Muscle layer of duodenum (tissue), 2 donors: ENCODE measurements around the gene GIGYF1.
"Not testable (repeated sequence)": the region's sequence is repeated elsewhere in the genome, so short reads cannot be mapped to it uniquely, and the experiment has no call there.

Source experiments
- H3K27ac ChIP-seq: one replicate; pipeline ENCODE4 v1.7.0; 2013; ENCODE audit warnings: mild to moderate bottlenecking, low read length
- H3K27me3 ChIP-seq: one replicate; pipeline ENCODE4 v1.7.0; 2013; ENCODE audit warnings: low read depth, mild to moderate bottlenecking, control low read depth, low read length
- H3K36me3 ChIP-seq, 2 donors: one replicate each; pipeline ENCODE4 v1.7.0; 2013; ENCODE audit warnings: low read length in 2 of 2, control low read depth in 1 of 2, mild to moderate bottlenecking in 1 of 2; ENCODE audit not compliant: insufficient read depth in 2 of 2, control insufficient read depth in 1 of 2
- H3K4me1 ChIP-seq, 2 donors: one replicate each; pipeline ENCODE4 v1.7.0; 2013; ENCODE audit warnings: low read length in 2 of 2, mild to moderate bottlenecking in 2 of 2, control low read depth in 1 of 2, moderate library complexity in 1 of 2; ENCODE audit not compliant: insufficient read depth in 2 of 2, control insufficient read depth in 1 of 2
- H3K4me3 ChIP-seq, 2 donors: one replicate each; pipeline ENCODE4 v1.7.0; 2013; ENCODE audit warnings: low read length in 2 of 2, low read depth in 1 of 2, mild to moderate bottlenecking in 1 of 2
- H3K9me3 ChIP-seq, 2 donors: one replicate each; pipeline ENCODE4 v1.7.0; 2013; ENCODE audit warnings: low read length in 2 of 2, control low read depth in 1 of 2, mild to moderate bottlenecking in 1 of 2; ENCODE audit not compliant: control insufficient read depth in 1 of 2
- donor health status: healthy.

GIGYF1 gene

DNA sequence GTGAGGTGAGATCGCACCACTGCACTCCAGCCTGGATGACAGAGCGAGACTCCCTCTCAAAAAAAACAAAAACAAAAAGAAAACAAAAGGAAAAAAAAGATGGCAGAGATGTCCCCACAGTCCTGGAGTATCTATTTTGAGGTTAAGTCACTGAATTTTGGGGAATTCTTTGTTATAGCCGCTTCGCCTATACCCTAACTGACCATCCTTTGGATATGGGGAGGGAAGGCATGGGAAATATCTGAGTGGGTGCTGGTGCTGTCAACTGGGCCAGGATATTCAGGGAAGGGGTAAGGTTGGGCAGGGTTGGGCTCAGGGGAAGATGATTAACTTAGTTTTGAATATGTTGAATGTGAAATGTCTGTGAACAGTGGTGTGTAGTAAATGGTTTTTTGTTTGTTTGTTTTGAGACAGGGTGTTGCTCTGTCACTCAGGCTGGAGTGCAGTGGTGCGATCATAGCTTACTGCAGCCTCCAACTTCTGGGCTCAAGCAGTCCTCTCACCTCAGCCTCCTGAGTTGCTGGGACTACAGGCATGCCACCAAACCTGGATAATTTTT is 28.8 kb downstream of the GIGYF1 start:
- H3K27ac ChIP-seq = no peak overlapping the region
- H3K4me3 ChIP-seq = no peak overlapping the region
- H3K9me3 ChIP-seq = no peaks in the 10 kb centered on the region
- no peaks in the 10 kb centered on the region for H3K27me3 ChIP-seq
- no peaks in the 10 kb centered on the region for H3K36me3 ChIP-seq
- no peaks in the 10 kb centered on the region for H3K4me1 ChIP-seq

DNA sequence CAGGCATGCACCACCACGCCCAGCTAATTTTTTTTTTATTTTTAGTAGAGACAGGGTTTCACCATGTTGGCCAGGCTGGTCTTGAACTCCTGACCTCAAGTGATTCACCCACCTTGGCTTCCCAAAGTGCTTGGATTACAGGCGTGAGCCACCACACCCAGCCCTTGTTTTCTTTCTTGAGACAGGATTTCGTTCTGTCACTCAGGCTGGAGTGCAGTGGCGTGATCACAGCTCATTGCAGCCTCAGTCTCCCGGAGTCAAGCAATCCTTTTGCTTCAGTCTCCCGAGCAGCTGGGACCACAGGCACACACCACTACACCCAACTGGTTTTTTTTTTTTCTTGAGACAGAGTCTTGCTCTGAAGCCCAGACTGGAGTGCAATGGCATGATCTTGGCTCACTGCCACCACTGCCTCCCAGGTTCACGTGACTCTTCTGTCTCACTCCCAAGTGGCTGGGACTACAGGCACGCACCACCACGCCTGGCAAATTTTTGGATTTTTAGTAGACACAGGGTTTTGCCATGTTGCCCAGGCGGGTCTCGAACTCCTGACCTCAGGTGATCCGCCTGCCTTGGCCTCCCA is 31.8 kb downstream of the GIGYF1 start:
- H3K27ac ChIP-seq, H3K4me1 ChIP-seq, H3K4me3 ChIP-seq, H3K27me3 ChIP-seq, H3K9me3 ChIP-seq, H3K36me3 ChIP-seq: not testable (repeated sequence)

DNA sequence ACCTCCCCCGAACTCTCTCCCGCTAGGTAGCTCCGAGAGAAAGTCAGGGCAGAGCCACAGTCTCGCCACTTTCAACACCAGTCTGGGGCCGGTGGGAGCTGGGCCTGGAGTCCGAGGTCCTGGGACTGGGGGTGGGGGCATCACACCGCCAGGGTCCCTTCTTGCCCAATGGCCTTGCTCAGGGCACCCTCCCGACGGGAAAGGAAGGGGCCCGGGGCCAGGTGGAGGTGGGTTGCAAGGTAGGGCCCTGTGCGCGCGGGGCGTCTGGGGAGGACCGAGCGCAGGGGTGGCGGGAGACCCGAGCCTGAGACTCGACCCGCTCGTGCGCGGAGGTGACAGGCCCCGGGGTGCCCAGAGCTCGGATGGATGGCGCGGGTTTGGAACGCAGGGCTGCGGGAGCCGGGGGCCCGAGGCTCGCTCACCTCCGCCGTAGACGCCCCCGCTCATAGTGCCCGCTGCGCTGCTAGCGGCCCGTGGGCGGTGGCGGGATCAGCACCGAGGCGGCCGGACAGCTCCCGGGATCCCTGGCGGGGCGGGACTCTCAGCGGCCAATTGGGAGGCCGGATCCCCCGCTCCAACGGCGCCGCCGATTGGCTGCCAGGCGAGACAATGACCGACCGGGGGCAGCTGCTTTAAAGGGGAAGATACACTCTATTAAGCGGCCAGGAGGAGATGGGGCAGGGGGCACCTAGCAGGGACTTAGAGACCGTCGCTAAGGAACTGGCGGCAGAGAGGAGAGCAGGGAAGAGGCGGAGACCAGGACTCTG is 38.0 kb downstream of the GIGYF1 start, which contains the start of gene ACTL6B:
TSS of gene ACTL6B (minus strand) at position 541 of the 767 bp plus-strand sequence. CDS start at position 447, 94 bp downstream.
- no peak within 1 kb of the TSS for H3K27ac ChIP-seq
- H3K4me3 ChIP-seq = no peak within 1 kb of the TSS
- peaks cover 27% of the 10 kb centered on the region for H3K27me3 ChIP-seq
- no peaks in the 10 kb centered on the region for H3K9me3 ChIP-seq
- no peaks in the 10 kb centered on the region for H3K36me3 ChIP-seq
- H3K4me1 ChIP-seq = peaks cover 0 to 9% of the 10 kb centered on the region in 2 donors

DNA sequence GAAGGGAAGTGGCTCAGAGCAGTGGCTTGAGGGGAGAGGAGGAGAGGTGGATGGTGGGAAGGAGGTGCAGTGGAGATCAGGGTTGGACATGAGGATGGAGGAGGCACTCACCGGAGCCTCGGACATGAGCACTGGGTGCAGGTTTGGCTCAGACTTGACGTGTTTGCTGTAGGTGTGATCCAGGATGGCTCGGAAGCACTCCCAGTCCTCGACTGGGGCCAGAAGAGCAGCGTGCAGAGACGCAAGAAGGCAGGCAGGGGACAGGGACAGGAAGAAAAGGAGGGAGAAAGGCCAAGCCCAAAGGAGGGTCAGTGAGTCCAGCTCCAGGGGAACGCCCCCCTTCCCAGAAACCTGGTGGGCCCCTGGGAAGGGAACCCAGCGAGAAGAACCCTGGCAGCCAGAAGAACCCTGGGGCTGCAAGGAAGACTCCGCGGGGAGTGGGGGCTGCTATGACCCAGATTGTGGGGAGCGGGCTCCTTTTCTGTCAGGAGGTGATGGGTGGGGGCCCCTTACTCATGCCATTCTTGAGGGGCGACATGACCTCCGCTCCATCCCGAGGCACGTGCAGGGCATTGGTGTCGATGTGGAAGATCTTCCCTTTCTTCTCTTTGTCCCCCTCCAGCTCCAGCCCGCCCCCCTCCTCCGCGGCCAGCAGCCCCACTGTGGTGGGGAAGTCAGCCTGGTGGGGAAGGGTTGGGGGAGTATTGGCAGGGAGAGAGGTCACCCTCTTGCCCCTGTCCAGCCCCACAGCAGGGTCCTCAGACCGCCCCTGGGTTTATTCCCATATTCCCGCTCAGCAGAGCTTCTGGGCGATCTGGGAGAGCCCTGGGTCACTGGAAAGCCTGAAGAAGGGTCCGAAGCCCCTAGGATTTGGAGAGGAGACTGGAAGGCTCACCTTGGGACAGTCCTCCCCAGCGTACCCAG is 38.9 kb downstream of the GIGYF1 start:
- Histone ChIP-seq H3K27ac (no peak overlapping the region), H3K4me1 (peaks cover 0 to 9% of the 10 kb centered on the region in 2 donors), H3K9me3 (no peaks in the 10 kb centered on the region), H3K36me3 (no peaks in the 10 kb centered on the region), H3K4me3 (no peak overlapping the region), H3K27me3 (peaks cover 28% of the 10 kb centered on the region)

DNA sequence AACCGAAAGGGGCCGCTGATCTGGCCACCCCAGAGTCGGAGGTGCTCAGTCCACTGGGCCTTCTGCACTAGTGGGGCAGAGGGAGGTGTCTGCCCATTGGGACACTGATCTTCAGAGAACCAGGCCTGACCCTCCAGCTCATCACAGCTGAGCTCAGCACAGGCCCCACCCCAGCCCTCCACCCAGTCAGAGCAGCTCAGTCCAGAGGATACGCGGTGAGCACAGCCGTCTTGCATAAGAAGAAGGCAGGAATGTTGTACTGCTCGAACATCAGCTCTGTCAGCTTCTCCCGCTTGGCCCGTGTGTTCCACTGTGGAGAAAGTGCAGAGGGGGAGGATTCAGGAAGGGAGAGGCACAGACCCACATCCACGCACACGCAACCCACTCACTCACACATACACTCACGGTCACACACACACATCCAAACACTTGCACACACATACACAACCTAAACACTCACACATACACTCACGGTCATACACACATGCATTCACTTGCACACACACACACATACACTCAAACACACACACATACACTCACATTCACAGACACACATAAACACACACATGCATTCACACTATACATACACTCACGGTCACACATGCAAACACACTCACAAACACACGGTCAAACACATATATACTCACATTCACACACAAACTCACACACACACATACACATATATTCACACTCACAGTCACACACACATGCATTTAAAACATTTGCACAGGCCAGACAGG is 44.1 kb downstream of the GIGYF1 start:
- no peak overlapping the region for H3K4me3 ChIP-seq
- H3K36me3 ChIP-seq = no peaks in the 10 kb centered on the region
- no peaks in the 10 kb centered on the region for H3K4me1 ChIP-seq
- H3K9me3 ChIP-seq = no peaks in the 10 kb centered on the region
- peaks cover 13% of the 10 kb centered on the region for H3K27me3 ChIP-seq
- no peak overlapping the region for H3K27ac ChIP-seq

DNA sequence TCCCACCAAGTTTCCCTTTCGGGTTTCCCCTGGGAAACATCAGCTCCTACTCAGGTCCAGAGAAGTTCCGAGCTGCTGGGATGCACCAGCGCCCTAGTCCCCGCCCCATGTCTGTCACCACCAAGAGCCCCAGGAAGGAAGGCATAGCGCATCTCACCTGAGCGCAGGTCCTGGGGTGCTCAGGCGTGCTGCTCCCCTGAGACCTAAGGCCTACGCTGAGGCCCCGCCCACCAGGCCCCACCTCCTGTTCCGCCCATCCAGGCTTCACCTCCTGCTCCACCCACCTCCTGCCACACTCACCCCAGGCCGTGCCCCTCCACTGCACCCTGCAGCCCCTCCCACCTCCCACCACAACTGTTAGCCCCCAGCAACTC is 51.5 kb downstream of the GIGYF1 start:
- Histone ChIP-seq H3K4me3 (no peak overlapping the region), H3K4me1 (no peaks in the 10 kb centered on the region), H3K36me3 (no peaks in the 10 kb centered on the region), H3K27ac (no peak overlapping the region), H3K9me3 (no peaks in the 10 kb centered on the region), H3K27me3 (no peaks in the 10 kb centered on the region)

DNA sequence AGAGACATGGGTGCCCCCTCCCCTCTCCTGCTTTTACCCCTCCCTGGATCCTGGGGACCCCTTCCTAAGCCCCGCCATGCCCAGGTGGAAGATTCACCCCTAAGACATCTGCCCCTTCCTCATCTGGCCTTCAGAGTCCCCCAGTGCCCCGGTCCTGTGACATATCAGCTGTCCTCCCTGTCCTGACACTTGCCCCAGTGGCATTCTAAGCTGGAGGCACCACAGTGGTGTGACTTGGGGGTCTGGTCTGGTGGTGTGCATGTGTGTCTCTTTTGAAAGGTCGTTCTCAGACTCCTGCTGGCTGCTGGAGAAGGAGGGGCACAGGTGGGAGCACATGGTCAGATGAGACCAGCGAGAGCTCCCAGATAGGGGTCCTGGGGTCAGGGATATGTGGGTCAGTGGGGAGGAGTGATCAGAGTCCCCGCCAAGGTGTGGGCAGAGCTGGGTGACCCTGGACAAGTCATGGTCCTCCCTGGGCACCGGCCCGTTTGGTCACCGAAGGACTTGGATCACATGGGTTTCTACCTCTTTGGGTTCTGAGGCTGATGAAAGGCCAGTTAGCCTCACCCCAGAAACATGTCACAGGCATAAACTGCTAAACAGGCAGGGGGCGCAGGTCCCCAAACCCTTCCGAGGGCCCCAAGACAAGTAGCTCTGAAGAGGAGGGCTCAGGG is 52.1 kb downstream of the GIGYF1 start:
- Histone ChIP-seq H3K36me3 (no peaks in the 10 kb centered on the region), H3K27ac (no peak overlapping the region), H3K9me3 (no peaks in the 10 kb centered on the region), H3K4me1 (no peaks in the 10 kb centered on the region), H3K4me3 (no peak overlapping the region), H3K27me3 (no peaks in the 10 kb centered on the region)

DNA sequence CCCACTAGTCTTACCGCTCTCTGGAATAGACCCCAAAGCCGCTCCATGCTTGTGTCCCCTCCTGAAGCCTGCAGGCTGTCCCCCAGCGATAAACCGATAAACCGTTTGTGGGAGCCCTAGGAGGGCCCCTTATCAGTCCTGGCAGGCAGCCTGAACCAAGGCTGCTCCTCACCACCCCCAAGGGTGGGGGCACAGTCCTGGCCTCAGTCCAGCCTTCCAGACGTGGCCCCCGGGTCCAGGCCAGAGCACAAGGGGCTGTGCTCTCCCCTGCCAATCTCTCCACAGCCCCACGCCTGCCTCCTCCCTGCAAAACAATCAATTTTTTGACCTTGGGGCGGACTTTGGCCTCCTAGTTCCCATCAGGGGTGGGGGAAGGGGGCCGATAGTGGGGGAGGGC is 52.6 kb downstream of the GIGYF1 start, which contains the start of gene TFR2:
TSS of gene TFR2 (minus strand) at position 90 of the 397 bp plus-strand sequence. CDS start at position 47, 43 bp downstream.
- Histone ChIP-seq H3K27ac (no peak within 1 kb of the TSS), H3K4me3 (no peak within 1 kb of the TSS), H3K27me3 (no peaks in the 10 kb centered on the region), H3K4me1 (no peaks in the 10 kb centered on the region), H3K36me3 (no peaks in the 10 kb centered on the region), H3K9me3 (no peaks in the 10 kb centered on the region)

DNA sequence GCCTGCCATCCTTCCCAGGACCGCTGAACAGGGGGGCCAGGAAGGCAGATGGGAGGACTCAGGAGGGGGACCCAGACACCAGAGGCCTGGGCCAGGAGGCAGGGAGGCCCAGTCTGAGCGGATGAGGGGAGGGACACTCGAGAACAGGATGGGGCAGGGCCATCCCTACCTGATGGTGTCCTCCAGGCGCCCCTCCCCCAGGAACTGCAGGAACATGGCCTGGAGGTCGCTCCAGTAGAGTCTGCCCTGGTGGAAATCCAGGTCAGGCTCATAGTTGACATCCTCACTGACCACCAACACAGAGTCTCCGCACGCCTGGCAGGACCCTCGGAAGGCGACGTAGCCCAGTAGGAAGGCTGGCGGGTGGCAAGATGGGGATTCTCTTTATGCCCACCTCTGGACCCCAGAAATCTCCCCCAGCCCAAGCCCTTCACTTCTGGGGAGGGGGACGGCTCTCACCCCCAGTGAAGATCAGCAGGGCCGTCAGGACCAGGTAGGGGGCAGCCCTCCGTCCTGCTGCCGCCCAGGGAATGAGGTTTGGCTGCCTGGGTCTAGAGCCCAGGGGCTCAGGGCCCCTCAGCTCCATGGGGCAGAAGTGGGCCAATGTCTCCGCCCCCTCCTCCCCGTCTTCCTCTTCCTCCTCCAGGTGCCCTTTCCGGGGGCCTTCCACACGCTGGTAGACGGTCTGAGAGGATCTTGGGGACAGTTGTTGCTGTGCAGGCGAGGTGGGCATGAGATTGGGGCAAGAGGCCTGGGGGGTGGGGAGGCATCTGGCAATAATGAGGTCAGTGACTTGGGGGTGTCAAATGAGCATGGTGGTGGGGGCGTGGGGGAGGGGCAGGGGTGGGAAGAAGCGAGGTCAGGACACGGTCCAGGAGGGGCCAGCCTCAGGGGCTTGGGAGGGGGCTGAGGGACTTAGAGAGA is 53.3 kb downstream of the GIGYF1 start:
- H3K36me3 ChIP-seq = no peaks in the 10 kb centered on the region
- no peaks in the 10 kb centered on the region for H3K9me3 ChIP-seq
- no peak overlapping the region for H3K27ac ChIP-seq
- H3K4me3 ChIP-seq = no peak overlapping the region
- no peaks in the 10 kb centered on the region for H3K27me3 ChIP-seq
- H3K4me1 ChIP-seq = no peaks in the 10 kb centered on the region
